Suprapubic skin (tissue), 4 donors: ENCODE data around the gene FHL2.

Experiments used
- CTCF ChIP-seq, 2 donors: fragments of 200-600 bp in 1 of 2; fragments of 450-650 bp in 1 of 2; sonication (generic) in 1 of 2; IDR thresholded peaks; one replicate each; pipeline ENCODE4 v1.5.1; 2016 to 2019; ENCODE audit warnings: antibody characterized with exemption in 2 of 2, mild to moderate bottlenecking in 1 of 2, moderate library complexity in 1 of 2
- EP300 ChIP-seq: sonication (generic); formaldehyde crosslinking; IDR thresholded peaks from one replicate; pipeline ENCODE4 v1.6.1; 2017; ENCODE audit warnings: antibody characterized with exemption
- POLR2A ChIP-seq, 2 donors: fragments of 450-650 bp; IDR thresholded peaks; one replicate each; pipeline ENCODE4 v1.6.1; 2017; ENCODE audit warnings: antibody characterized with exemption in 2 of 2, mild to moderate bottlenecking in 2 of 2, moderate library complexity in 2 of 2
- POLR2AphosphoS5 ChIP-seq, 3 donors: sonication (generic); formaldehyde crosslinking; IDR thresholded peaks; one replicate each; pipeline ENCODE4 v1.6.1; 2017; ENCODE audit warnings: antibody characterized with exemption in 3 of 3

- TF ChIP-seq CTCF (IDR thresholded peaks at IDR 0.05) (no peak), EP300 (no peak), POLR2AphosphoS5 (IDR thresholded peaks at IDR 0.05) (no peak), POLR2A (IDR thresholded peaks at IDR 0.05) (no peak)
These were observed 13.7 kb upstream of the FHL2 start for GRCh38 chr2:105412584-105412983.
